Endometrial microvascular endothelial cells (primary cell): ENCODE results near the gene PGM2L1. TPM values are rescaled to one million over a fixed set of nuclear protein-coding genes. Genes with fewer than 3 reads are reported as not detected.

Source experiments
- in situ Hi-C: cut with HindIII; loops from 2 replicates; pipeline ENCODE4 v1.10.0; 2017; ENCODE audit warnings: low sequenced_read_pairs, low pct_unique_long_range_greater_than_20kb; ENCODE audit errors: inconsistent ontology term
- total RNA-seq: library from RNA; depleted of rRNA; stranded (reverse); fragments of >200 nt; gene quantifications from one replicate; pipeline ENCODE4 v1.2.3, GENCODE V29; 2015; ENCODE audit errors: inconsistent ontology term

The PGM2L1 gene
- total RNA-seq, 1 donor from 2014 or later: 6.0 TPM

DNA sequence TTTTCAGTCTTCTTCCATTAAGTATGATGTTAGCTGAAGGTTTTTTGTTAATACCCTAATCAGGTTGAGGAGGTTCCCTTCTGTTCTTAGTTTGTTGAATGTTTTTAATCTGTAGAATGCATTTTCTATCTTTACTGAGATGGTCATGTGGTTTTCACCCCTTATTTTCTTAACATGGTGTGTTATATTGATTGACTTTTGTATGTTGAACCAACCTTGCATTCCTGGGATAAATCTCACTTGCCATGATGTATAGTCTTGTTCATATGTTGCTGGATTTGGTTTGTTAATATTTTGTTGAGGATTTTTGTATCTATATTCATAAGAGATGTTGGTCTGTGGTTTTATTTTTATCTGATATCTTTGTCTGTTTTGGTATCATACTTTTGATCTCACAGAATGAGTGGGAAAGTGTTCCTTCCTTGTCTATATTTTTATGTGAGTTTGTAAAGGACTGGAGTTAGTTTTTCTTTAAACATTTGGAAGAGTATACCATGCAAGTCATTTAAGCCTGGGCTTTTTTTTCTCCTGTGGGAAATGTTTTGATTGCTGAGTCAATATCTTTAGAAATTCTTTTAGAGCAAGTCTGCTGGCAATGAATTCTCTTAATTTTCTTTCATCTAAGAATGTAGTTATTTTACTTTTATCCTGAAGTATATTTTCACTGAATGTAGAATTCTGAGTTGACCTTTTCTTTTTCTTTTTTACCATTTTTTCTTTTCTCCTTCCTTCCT lies 81.3 kb downstream of the PGM2L1 start:
- in situ Hi-C loops: no loop called here

DNA sequence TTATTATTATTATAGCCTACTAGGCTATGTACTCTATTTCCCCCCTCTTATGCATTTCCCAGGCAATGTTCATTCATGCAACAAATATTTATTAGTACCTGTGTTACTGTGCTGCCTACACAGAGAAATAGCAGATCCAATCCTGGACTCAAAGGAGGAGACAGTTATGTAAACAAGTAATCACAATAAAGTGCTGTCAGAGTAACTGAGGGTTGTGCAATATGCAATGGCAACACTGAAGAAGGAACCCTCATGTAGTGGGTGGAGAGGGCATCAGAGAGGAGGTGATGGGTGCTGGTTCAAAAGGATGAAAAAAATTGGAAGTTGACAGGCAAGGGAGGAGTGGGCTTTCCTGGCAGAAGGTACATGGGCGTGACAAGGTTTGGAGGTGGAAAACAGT lies 85.9 kb downstream of the PGM2L1 start:
- in situ Hi-C loops: no loop called here

DNA sequence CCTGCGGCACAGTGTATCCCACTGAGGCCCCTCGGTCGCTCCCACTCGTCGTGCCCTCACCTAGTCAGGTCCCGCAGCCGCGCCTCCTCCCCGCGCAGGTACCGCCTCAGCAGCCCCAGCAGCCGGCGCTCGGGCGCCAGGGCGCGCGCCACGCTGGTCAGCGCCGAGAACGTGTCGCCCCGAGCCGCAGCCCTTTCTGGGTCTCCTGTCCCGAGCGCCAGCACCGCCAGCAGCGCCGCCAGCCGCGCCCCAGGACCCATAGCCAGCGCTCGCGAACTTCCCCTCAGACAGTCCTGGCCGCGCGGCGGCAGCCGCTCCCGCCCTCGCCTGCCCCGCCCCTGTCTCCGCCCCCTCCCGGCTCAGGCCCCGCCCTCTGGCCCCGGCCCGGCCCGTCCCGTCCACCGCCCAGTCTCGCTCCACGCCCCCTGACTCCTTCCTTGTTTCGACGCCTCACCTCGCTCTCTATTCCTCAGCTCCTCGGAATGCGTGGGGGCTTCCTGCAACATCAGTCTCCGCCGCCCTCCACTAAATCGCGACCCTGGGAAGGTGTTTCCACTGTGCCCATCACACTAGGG lies 86.8 kb downstream of the PGM2L1 start, which contains the start of gene P4HA3:
Gene P4HA3, minus strand, starts transcription at position 289 of the 575 bp plus-strand sequence. Its CDS starts 29 bp downstream, at position 260.
- in situ Hi-C loops: no loop called here

DNA sequence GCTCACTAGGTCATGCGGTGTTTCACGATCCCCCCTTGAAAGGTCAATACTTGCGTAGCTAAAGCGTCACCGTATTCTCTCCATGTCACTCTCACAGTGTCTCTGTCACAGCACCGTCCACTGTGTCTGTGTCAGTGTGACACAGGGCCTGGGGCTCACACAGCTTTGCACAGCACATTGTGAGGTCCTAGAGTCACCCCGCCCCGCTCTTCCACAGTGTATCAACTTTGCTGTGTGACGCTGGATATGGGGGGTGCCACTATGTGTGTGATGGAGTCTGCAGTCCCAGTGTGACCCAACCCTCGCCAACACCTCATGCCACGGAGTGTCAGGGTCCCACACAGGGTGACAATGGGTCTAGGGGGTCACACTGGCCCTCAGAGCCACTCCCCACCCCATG lies 87.4 kb downstream of the PGM2L1 start:
- in situ Hi-C loops: no loop called here

DNA sequence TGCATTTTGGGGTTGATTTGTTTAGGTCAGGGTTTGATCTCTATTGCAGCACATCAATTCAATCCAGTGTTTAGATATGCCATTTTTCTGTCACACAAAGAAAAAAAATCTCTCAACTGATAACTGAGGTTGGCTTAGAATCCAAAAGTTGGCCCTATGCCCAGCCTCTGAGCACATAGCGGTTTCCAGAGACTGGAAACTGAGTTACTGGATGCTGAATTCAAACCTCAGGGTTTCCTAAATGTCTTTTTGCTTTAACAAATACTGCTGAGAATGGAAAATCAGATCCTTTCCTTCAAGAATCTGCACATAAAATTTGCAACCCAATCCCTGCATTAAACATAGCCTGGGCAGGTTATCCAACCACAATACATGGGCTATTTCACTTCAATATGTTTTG lies 90.8 kb downstream of the PGM2L1 start:
- in situ Hi-C loops: no loop called here

DNA sequence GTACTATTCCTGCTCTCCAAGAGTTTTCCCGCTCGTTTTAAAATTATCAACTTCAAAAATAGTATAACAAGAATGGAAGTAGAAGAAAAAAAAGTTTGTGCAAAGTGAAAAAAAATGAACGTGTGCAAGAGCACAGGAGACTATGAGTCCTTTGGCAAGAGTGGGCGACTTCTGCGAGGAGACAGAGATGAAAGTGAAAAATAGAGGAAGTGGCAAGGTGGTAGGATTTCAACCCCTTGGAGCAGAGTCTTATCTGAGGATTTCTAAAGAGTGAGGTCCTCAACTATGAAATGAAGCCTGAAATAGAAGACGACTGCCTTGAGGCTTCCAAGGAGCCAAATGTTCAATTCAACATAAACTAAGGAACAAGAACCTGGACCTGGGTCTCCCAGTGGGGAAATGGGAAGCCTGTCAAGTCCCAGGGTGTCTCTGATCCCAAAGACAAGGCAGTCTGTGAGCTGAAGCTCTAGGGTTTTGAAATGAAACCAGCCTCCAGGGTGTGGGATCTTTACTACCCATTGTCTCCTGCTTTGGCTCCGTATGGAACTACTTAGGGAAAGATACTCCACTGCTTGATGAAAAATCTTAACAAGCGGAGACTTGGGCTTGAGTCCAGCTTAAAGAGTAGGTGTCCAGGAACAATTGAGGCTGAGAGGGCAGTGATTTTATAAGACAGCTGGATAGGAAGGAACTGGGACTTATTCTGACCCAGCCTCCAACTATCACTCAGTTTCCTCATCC lies 91.6 kb downstream of the PGM2L1 start:
- in situ Hi-C loops: no loop called here

DNA sequence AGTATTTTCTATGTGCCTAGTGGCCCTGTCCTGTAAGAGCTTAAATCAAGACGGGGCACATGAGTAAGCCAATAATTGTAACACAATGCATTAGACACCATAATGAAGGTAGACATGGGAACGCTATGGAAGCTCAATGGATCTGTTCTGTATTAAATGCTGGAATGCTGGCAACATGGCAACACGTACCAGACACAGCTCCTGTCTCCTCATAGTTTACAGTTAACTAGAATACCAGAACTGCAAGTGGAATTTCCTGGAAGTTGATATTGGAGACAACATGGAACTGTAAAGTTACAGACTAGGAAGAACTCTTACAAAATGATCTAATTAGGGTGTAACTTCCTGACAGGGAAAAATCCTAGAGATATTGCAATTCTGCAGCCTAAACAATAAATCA lies 99.2 kb downstream of the PGM2L1 start:
- in situ Hi-C loops: no loop called here

DNA sequence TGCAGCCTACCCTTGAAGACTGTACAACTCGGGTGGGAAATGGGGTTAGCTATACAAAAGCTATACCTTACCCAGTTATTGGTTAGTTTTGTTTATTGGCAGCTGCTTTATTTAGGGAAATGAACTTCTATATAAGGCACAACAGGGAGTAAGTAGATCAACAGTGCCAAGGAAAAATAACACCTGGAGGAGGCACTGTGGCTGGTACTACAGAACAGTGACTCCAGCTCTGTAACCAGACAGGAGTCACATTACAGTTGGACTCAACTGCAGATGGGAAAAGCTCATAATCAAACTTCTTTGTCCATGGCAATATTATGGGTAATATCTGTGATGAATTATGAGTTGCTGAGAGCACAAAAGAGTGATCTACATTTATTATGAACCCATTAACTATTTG lies 100.7 kb downstream of the PGM2L1 start:
- in situ Hi-C loops: no loop called here

DNA sequence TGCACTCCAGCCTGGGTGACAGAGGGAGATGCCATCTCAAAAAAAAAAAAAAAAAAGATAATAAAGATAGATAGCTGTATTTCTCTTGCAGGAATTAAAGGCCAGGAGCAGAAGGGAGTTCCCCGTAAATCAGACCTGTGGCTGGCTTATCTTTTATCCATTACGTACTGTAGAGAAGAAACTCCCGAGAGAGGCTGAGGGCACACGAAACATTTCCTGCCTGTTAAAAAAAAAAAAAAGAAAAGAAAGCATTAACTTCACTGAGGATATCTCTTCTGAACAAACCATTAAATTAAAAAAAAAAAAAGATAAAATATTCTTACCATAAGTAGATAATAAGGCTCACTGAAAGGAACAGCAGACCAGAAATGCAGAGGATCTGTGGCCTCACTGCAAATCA lies 109.3 kb downstream of the PGM2L1 start:
- in situ Hi-C loops: no loop called here

DNA sequence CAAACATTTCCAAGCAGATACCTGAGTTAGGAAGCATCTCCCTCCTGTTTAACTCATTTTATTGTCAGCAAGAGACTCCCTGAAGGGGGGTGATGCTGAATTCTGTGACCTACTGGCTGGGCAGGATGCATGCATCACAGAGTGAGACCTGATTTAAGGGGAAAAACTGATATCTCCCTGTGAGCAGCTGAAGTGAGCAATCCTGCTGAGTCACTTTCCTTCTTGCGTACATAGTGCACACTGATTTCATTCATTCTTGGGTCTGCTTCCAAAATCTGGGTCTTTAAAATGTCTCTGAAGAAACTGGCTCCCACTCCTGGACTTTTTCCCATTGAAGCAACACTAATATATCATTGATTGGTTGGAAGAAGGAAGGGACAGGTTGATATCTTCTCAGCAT lies 110.1 kb downstream of the PGM2L1 start:
- in situ Hi-C loops: no loop called here

DNA sequence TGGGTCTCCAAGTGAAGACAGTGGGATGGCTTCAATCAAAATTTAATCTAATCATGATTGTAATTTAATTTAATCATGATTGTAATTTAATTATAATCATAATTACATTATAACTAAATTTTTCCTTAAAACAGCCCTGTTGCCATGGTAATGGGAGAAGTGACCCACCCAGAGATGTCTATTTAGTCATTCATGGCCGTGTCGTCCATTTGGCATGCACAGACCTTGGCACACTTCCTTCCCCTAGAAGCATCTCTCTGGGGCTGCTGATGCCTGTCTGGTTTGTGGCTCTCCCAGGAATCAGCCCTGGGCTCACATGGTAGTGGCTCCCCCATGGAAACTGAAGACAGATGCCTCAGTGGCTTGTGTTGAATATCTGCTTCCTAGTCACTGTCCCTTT lies 113.8 kb downstream of the PGM2L1 start:
- in situ Hi-C loops: no loop called here

DNA sequence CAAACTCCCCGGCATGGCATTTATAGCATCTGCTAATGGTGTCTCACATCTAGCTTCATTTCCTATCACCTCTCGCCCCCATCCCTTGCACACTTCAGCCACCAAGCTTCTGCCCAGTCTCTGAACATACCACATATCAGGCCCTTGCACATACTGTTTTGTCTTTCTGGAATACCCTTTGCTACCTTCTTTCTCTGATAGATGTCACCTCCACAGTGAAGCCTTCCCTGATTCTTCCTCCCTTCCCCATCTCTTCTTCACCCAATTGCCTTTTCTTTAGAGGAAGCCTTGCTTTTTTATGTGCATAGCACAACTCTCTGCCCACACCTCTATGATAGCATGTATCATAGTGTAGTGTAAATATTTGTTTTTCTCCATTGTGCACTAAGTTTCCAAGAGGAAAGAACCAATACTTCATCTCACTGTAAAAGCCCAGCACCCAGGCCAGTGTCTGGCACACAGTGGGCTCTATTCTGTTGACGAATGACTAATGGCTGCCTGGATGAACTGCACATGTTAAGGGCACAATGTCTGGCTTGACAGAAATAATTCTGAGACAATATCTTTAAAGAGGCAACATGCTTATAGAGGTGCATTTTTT lies 114.6 kb downstream of the PGM2L1 start:
- in situ Hi-C loops: no loop called here

DNA sequence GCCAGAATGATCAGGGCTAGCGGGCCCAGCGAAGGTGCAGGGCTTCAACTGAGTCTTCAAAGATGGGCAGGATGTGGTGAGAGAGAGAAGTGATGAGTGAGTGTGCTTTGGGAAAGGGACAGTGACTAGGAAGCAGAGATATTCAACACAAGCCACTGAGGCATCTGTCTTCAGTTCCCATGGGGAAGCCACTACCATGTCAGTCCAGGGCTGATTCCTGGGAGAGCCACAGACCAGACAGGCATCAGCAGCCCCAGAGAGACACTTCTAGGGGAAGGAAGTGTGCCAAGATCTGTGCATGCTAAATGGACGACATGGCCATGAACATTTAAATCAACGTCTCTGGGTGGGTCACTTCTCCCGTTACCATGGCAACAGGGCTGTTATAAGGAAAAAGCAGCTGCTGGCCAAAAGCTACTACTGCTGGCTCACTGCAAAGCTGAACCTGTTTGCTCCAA lies 115.3 kb downstream of the PGM2L1 start:
- in situ Hi-C loops: no loop called here

DNA sequence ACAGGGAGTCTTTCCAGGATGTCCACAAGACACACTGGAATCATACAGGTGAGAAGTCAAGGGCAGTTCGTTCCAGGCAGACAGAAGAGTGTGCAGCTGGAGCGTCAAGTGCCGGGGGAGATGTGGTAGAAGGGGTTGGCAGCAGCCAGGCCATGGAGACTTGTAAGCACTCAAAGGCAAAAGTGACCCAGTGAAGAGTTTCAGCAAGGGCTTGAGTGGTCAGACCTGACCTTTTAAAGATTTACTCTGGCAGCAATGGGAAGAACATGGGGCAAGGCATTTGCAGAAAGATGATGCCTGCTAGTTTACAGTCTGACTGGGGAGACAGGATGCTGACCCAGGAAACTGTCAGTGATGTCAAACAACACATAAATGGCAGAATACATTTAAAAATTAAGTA lies 115.8 kb downstream of the PGM2L1 start:
- in situ Hi-C loops: no loop called here

DNA sequence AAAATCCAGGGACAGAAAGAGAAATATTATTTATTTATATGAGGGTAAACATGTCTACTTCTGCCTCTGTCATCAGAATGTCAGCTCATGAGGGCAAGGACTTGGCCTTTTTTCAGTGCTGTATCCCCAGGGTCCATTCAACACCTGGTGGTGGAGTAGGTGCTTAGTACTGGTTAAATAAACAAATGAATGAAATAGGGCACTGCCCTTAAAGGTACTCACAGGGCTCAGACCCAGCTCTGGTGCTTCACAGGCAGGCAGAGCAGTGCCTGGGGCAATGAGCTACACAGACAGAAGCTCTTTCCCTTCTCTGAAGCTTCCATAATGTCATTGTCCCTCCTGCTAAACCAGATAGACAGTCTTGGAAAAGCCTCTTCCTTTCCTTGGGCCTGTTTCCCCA lies 117.7 kb downstream of the PGM2L1 start:
- in situ Hi-C loops: no loop called here

Other genes starting within 250 kb of the PGM2L1 start
- gene C2CD3, start 227.4 kb downstream of the PGM2L1 start, total RNA-seq: 8.1 TPM
- gene PPME1, start 227.1 kb downstream of the PGM2L1 start, total RNA-seq: 47.0 TPM
- 5.6 TPM for gene P4HA3, start 86.8 kb downstream of the PGM2L1 start, total RNA-seq
- gene KCNE3, start 69.1 kb upstream of the PGM2L1 start, total RNA-seq: not detected
- 2.2 TPM for gene LIPT2, start 95.3 kb upstream of the PGM2L1 start, total RNA-seq
- gene POLD3, start 194.1 kb upstream of the PGM2L1 start, total RNA-seq: 15.1 TPM